Glutamatergic neuron (in vitro differentiated cells): ENCODE measurements around the gene PROCR. TPM values are rescaled to one million over a fixed set of nuclear protein-coding genes. Genes with fewer than 3 reads are reported as not detected.

Experiments
- DNase-seq: peaks from one replicate; pipeline ENCODE4 v3.0.0; 2022
- H3K27ac Mint-ChIP-seq: one replicate; pipeline ENCODE4 v1.8.0; 2020; ENCODE audit warnings: mild to moderate bottlenecking, mixed read lengths, inconsistent platforms; ENCODE audit not compliant: unreplicated experiment
- H3K27me3 Mint-ChIP-seq: one replicate; pipeline ENCODE4 v1.8.0; 2020; ENCODE audit warnings: mild to moderate bottlenecking, moderate library complexity, mixed read lengths, inconsistent platforms; ENCODE audit not compliant: unreplicated experiment
- H3K36me3 Mint-ChIP-seq: one replicate; pipeline ENCODE4 v1.8.0; 2020; ENCODE audit warnings: mild to moderate bottlenecking, mixed read lengths, inconsistent platforms; ENCODE audit not compliant: unreplicated experiment
- H3K4me1 Mint-ChIP-seq: one replicate; pipeline ENCODE4 v1.8.0; 2020; ENCODE audit warnings: mild to moderate bottlenecking, low read depth, mixed read lengths, inconsistent platforms; ENCODE audit not compliant: unreplicated experiment
- H3K4me3 Mint-ChIP-seq: one replicate; pipeline ENCODE4 v1.8.0; 2020; ENCODE audit warnings: mild to moderate bottlenecking, mixed read lengths, inconsistent platforms; ENCODE audit not compliant: unreplicated experiment
- H3K9me3 Mint-ChIP-seq: one replicate; pipeline ENCODE4 v1.8.0; 2020; ENCODE audit warnings: mild to moderate bottlenecking, moderate library complexity, mixed read lengths, inconsistent platforms; ENCODE audit not compliant: unreplicated experiment
- CTCF ChIP-seq: fragments of 200-600 bp; sonication (generic); IDR thresholded peaks from one replicate; pipeline ENCODE4 v1.5.0; 2021; ENCODE audit not compliant: partially characterized antibody, unreplicated experiment
- total RNA-seq: library from RNA; stranded (reverse); fragmentation: NEBNext Ultra II Directional; extraction: Animal tissue kit (Norgen Biotek cat#: 25700); gene quantifications from one replicate; pipeline ENCODE4 v1.2.1, GENCODE V29; 2021; ENCODE audit not compliant: unreplicated experiment

PROCR gene
- total RNA-seq, 1 donor from 2014 or later: 0.32 TPM

- DNase-seq: no peak
- no peaks in the 10 kb centered on the region for H3K4me1 Mint-ChIP-seq
- H3K4me3 Mint-ChIP-seq: no peak overlapping the region
- H3K36me3 Mint-ChIP-seq: no peaks in the 10 kb centered on the region
- no peaks in the 10 kb centered on the region for H3K27me3 Mint-ChIP-seq
- H3K27ac Mint-ChIP-seq: no peak overlapping the region
- no peak for TF ChIP-seq CTCF
- H3K9me3 Mint-ChIP-seq: no peaks in the 10 kb centered on the region
Observed at GRCh38 chr20:35215066-35215956, 43.4 kb downstream of the PROCR start.

DNA sequence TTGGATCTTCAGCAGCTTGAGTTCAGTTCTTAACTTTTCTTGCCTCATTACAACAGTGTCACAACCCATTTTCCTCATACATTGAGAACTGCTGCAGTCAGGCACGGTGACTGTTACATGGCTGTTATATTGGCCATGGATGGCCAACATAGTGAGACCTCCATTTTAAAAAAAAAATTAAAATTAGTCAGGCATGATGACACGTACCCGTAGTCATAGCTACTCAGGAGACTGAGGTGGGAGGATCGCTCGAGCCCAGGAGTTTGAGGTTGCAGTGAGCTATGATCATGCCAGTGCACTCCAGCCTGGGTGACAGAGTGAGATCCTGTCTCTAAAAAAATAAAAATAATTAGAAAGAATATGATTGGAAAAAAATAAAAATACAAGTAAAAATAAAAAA, 44.7 kb downstream of the PROCR start:
- Mint-ChIP-seq H3K27me3 (no peaks in the 10 kb centered on the region), H3K9me3 (no peaks in the 10 kb centered on the region), H3K4me3 (no peak overlapping the region), H3K4me1 (no peaks in the 10 kb centered on the region), H3K36me3 (no peaks in the 10 kb centered on the region), H3K27ac (no peak overlapping the region)
- no peak for TF ChIP-seq CTCF
- DNase-seq: no peak

DNA sequence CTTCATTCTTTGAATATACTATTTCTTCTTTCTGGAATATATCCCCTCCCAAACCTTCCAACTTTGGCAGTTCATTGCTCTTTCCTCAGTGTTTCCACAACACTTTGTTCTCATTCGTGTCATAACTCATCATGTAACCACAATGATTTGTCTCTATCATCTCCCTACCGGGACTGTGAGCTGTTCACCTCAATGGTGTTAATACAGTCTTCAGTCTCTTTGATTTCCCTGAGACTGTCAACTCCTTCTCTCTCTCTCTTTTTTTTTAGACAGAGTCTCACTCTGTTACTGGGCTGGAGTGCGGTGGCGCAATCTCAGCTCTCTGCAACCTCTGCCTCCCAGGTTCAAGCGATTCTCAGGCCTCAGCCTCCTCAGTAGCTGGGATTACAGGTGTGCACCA, 52.1 kb downstream of the PROCR start:
- Mint-ChIP-seq H3K27me3 (peaks cover 10% of the 10 kb centered on the region), H3K4me3 (no peak overlapping the region), H3K4me1 (peaks cover 4% of the 10 kb centered on the region), H3K36me3 (peaks cover 7% of the 10 kb centered on the region), H3K9me3 (peaks cover 6% of the 10 kb centered on the region), H3K27ac (no peak overlapping the region)
- DNase-seq: no peak
- no peak for TF ChIP-seq CTCF

DNA sequence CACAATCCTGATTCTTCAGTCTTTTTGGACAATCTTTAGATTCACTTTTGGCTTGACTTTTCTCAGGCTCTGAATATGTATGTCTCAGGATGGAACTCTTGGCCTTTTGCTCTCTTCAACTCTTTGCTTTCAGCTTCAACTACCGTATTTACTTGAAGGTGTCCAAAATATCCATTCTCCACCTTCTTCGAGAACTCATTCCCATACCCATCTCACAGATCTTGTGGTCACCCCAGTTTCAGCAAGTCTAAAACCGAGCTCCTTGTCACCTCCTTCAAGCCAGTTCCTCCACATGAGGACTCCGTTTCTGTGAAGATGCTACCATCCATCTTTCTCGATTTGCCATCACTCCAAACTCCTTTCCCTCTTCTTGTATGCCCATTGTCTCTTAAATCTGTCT, 52.7 kb downstream of the PROCR start:
- Mint-ChIP-seq H3K27me3 (peaks cover 10% of the 10 kb centered on the region), H3K4me1 (peaks cover 9% of the 10 kb centered on the region), H3K36me3 (peaks cover 7% of the 10 kb centered on the region), H3K27ac (no peak overlapping the region), H3K4me3 (no peak overlapping the region), H3K9me3 (peaks cover 8% of the 10 kb centered on the region)
- no peak for DNase-seq
- no peak for TF ChIP-seq CTCF
